Panc1 (cell line): ENCODE results near the gene AP4M1. TPM values are rescaled to one million over a fixed set of nuclear protein-coding genes. Genes with fewer than 3 reads are reported as not detected.

Source experiments
- ATAC-seq: fragments of 200-7000 bp; cut with Tn5 transposase; 2 replicates; pipeline ENCODE4 v1.9.1; 2020; ENCODE audit warnings: mild to moderate bottlenecking, moderate library complexity
- BruUV-seq: library from RNA; stranded (reverse); fragments of 400-500 nt; replicated peaks from 2 replicates; lab custom pipeline; 2021; lab: Mats Ljungman, UMichigan
- CTCF ChIA-PET: fragments of 300-600 bp; sonication (Branson Sonifier 250); formaldehyde crosslinking; loops from one replicate; lab custom pipeline; 2022; ENCODE audit warnings: antibody characterized with exemption; lab: Charles Lee
- POLR2A ChIA-PET: fragments of 300-600 bp; sonication (Branson Sonifier 250); formaldehyde crosslinking; loops from one replicate; lab custom pipeline; 2022; ENCODE audit warnings: antibody characterized with exemption; lab: Charles Lee
- DNase-seq: peaks from one replicate; pipeline ENCODE4 v3.0.0-alpha.2; 2010; ENCODE audit warnings: low read depth, low spot score
- H3K27ac ChIP-seq: 2 replicates; pipeline ENCODE4 v1.5.1; 2011; ENCODE audit warnings: mild to moderate bottlenecking, low read length, inconsistent platforms
- H3K27me3 ChIP-seq: fragments of 200-500 bp; sonication (Bioruptor generic); 2 replicates; pipeline ENCODE4 v1.6.0; 2014; ENCODE audit warnings: low read length, inconsistent platforms; ENCODE audit not compliant: control insufficient read depth, insufficient read depth
- H3K36me3 ChIP-seq: fragments of 200-500 bp; sonication (Bioruptor generic); 2 replicates; pipeline ENCODE4 v1.5.1; 2014; ENCODE audit warnings: inconsistent platforms, mild to moderate bottlenecking, low read length, moderate library complexity; ENCODE audit not compliant: control insufficient read depth, insufficient read depth
- H3K4me1 ChIP-seq: 2 replicates; pipeline ENCODE4 v1.5.1; 2011; ENCODE audit warnings: inconsistent platforms, mild to moderate bottlenecking, low read length, moderate library complexity; ENCODE audit not compliant: control insufficient read depth, insufficient read depth
- H3K4me3 ChIP-seq, 2 experiments: 2 replicates each; pipeline ENCODE4 v1.5.1; 2011 to 2012; ENCODE audit warnings: low read depth in 2 of 2, low read length in 2 of 2, mild to moderate bottlenecking in 2 of 2, inconsistent platforms in 1 of 2, moderate library complexity in 1 of 2
- H3K9me3 ChIP-seq: fragments of 200-500 bp; sonication (Bioruptor generic); 2 replicates; pipeline ENCODE4 v1.5.1; 2014; ENCODE audit warnings: low read depth, mild to moderate bottlenecking, inconsistent platforms, low read length, moderate library complexity; ENCODE audit not compliant: control insufficient read depth, insufficient read depth
- POLR2AphosphoS5 ChIP-seq: IDR thresholded peaks from 2 replicates; pipeline ENCODE4 v1.6.1; 2012; ENCODE audit warnings: mild to moderate bottlenecking, low read depth, low read length, moderate library complexity
- SIN3A ChIP-seq: IDR thresholded peaks from 2 replicates; pipeline ENCODE4 v1.6.1; 2012; ENCODE audit warnings: low read depth, mild to moderate bottlenecking, low read length, moderate library complexity, borderline replicate concordance; ENCODE audit not compliant: insufficient read depth
- TCF7L2 ChIP-seq: IDR thresholded peaks from 2 replicates; pipeline ENCODE4 v1.6.1; 2011; ENCODE audit warnings: mild to moderate bottlenecking, low read depth, low read length, inconsistent platforms
- in situ Hi-C: cut with HindIII; loops from 2 replicates; pipeline ENCODE4 v1.10.0; 2016; ENCODE audit warnings: low sequenced_read_pairs, low pct_unique_long_range_greater_than_20kb
- intact Hi-C: fragments of 100-400 bp; cut with micrococcal nuclease; formaldehyde crosslinking; loops from one replicate; pipeline ENCODE4 v1.10.0; 2022; ENCODE audit not compliant: unreplicated experiment
- total RNA-seq: library from RNA; stranded (reverse); gene quantifications from one replicate; pipeline ENCODE4 v1.2.1, GENCODE V29; 2021; ENCODE audit not compliant: unreplicated experiment
- TF ChIP-seq, protein P1 (sequence below), 2 experiments: IDR thresholded peaks; 2 replicates each; pipeline ENCODE4 v1.6.1; 2011 to 2012; ENCODE audit warnings: low read depth in 2 of 2, control low read depth in 1 of 2, low read length in 1 of 2, mild to moderate bottlenecking in 1 of 2, moderate library complexity in 1 of 2; ENCODE audit not compliant: insufficient read depth in 1 of 2
- TF ChIP-seq, protein P2 (sequence below): fragments of 450-650 bp; IDR thresholded peaks from 2 replicates; pipeline ENCODE4 v1.5.1; 2017; ENCODE audit warnings: mild to moderate bottlenecking

Gene AP4M1
- total RNA-seq, 1 experiment from 2014 or later: 42.6 TPM

DNA sequence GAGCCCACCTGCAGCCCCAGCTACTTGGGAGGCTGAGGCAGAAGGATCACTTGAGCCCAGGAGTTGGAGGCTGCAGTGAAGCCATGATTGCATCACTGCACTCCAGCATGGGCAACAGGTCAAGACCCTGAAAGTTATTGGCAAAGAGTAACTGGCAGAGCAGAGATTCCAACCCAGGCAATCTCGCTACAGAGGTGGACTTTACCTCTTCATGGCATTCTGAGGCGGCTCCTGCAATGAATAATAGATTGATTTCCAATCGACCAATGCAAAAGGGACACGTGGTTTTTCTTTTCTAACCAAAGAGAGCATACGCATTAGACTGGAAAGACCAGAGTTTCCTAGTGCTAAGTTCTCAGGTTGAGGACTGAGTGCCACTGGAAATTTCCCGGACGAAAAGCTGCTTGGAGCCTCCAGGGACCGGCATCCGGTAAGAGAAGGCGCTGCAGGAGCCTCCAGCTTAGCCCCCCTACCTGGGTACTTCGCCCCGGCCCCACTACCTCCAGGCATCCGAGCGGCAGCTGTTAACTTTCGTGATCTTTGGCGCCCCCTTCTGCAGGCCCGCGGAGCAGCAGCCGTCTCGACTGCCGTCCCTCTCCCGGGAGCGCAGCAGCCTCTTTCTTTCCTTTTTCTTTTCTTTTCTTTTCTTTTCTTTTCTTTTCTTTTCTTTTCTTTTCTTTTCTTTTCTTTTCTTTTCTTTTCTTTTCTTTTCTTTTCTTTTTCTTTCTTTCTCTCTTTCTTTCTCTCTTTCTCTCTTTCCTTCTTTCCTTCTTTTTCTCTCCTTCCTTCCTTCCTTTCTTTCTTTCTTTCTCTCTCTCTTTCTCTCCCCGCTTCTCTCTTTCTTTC, 29.4 kb downstream of the AP4M1 start:
- 0 out of 2 replicates have a peak, but pooled peaks cover 7% of the 10 kb centered on the region for H3K4me1 ChIP-seq
- H3K9me3 ChIP-seq: no peaks in the 10 kb centered on the region
- H3K27ac ChIP-seq: 0 out of 2 replicates have a peak overlapping the region, but pooled peaks have one; percentile 37
- TF ChIP-seq, protein P1, sequence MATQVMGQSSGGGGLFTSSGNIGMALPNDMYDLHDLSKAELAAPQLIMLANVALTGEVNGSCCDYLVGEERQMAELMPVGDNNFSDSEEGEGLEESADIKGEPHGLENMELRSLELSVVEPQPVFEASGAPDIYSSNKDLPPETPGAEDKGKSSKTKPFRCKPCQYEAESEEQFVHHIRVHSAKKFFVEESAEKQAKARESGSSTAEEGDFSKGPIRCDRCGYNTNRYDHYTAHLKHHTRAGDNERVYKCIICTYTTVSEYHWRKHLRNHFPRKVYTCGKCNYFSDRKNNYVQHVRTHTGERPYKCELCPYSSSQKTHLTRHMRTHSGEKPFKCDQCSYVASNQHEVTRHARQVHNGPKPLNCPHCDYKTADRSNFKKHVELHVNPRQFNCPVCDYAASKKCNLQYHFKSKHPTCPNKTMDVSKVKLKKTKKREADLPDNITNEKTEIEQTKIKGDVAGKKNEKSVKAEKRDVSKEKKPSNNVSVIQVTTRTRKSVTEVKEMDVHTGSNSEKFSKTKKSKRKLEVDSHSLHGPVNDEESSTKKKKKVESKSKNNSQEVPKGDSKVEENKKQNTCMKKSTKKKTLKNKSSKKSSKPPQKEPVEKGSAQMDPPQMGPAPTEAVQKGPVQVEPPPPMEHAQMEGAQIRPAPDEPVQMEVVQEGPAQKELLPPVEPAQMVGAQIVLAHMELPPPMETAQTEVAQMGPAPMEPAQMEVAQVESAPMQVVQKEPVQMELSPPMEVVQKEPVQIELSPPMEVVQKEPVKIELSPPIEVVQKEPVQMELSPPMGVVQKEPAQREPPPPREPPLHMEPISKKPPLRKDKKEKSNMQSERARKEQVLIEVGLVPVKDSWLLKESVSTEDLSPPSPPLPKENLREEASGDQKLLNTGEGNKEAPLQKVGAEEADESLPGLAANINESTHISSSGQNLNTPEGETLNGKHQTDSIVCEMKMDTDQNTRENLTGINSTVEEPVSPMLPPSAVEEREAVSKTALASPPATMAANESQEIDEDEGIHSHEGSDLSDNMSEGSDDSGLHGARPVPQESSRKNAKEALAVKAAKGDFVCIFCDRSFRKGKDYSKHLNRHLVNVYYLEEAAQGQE (IDR thresholded peaks at IDR 0.05; ENCODE audit: insufficient read depth in 1 of 2, low read depth in 2 of 2, low read length in 1 of 2): no peak
- no peak for TF ChIP-seq TCF7L2
- no peak for TF ChIP-seq SIN3A
- TF ChIP-seq, protein P2, sequence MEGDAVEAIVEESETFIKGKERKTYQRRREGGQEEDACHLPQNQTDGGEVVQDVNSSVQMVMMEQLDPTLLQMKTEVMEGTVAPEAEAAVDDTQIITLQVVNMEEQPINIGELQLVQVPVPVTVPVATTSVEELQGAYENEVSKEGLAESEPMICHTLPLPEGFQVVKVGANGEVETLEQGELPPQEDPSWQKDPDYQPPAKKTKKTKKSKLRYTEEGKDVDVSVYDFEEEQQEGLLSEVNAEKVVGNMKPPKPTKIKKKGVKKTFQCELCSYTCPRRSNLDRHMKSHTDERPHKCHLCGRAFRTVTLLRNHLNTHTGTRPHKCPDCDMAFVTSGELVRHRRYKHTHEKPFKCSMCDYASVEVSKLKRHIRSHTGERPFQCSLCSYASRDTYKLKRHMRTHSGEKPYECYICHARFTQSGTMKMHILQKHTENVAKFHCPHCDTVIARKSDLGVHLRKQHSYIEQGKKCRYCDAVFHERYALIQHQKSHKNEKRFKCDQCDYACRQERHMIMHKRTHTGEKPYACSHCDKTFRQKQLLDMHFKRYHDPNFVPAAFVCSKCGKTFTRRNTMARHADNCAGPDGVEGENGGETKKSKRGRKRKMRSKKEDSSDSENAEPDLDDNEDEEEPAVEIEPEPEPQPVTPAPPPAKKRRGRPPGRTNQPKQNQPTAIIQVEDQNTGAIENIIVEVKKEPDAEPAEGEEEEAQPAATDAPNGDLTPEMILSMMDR: peak; percentile 97
- TF ChIP-seq POLR2AphosphoS5: no peak
- in situ Hi-C loops: no loop called here
- ChIA-PET CTCF (interaction anchor here (0.6 to 1.2 kb wide), 3 partner anchors 9 to 124 kb away, joined by 5 to 13 read pairs (median 6); partner anchors contain the start of gene LAMTOR4), POLR2A (no interaction called here)
- DNase-seq (no peak), ATAC-seq (peak; percentile 47)
- peak overlapping the region in 1 of 2 experiments; percentile 14; a peak in 2 of 4 replicates for H3K4me3 ChIP-seq
- no peaks in the 10 kb centered on the region for H3K27me3 ChIP-seq
- no TSS peak for BruUV-seq
- intact Hi-C loops: loop anchor here (5.0 kb wide), 1 partner anchor 86 kb away; the partner anchor contains the start of gene PVRIG
- peaks cover 2% of the 10 kb centered on the region; the same call in 1 of the 2 replicates for H3K36me3 ChIP-seq

DNA sequence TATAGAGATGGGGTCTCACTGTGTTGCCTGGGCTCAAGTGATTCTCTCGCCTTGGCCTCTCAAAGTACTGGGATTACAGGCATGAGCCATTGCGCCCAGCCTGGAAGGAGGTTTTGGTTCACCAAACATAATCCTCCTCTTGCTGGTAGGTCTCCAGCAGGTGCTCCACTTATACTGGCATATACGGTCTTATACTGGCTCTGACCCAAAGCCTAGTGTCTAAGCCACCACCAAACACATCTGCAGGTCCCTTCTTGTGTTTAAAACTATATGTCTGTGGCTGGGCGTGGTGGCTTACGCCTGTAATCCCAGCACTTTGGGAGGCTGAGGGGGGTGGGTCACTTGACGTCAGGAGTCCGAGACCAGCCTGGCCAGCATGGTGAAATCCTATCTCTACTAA, 30.7 kb downstream of the AP4M1 start:
- H3K36me3 ChIP-seq: no peaks in the 10 kb centered on the region
- H3K9me3 ChIP-seq: no peaks in the 10 kb centered on the region
- intact Hi-C loops: loop anchor here (5.0 kb wide), 1 partner anchor 85 kb away; the partner anchor contains the start of gene PVRIG
- TF ChIP-seq, protein P2: no peak
- TF ChIP-seq SIN3A (no peak), TCF7L2 (no peak), POLR2AphosphoS5 (no peak)
- TF ChIP-seq, protein P1 (IDR thresholded peaks at IDR 0.05; ENCODE audit: insufficient read depth in 1 of 2, low read depth in 2 of 2, low read length in 1 of 2): no peak
- no peak overlapping the region for H3K27ac ChIP-seq
- H3K4me1 ChIP-seq: 0 out of 2 replicates have a peak, but pooled peaks cover 7% of the 10 kb centered on the region
- DNase-seq (no peak), ATAC-seq (no peak)
- in situ Hi-C loops: no loop called here
- POLR2A ChIA-PET: no interaction called here
- H3K4me3 ChIP-seq: no peak overlapping the region
- BruUV-seq: no TSS peak
- H3K27me3 ChIP-seq: no peaks in the 10 kb centered on the region
- CTCF ChIA-PET: interaction anchor here (0.7 to 1.2 kb wide), 6 partner anchors 50 to 213 kb away, joined by 3 to 7 read pairs (median 4); no protein-coding TSS in a partner anchor
